T-cell (primary cell): ENCODE data around the gene AGBL5. TPM values are rescaled to one million over a fixed set of nuclear protein-coding genes. Genes with fewer than 3 reads are reported as not detected.

Source experiments
- ATAC-seq, 4 experiments: fragments of 200-7000 bp in 3 of 4; fragments of 150-1000 bp in 1 of 4; cut with Tn5 transposase; replicated peaks in 1 of 4; 1 replicate in 3 of 4; 2 replicates in 1 of 4; pipeline ENCODE4 v1.10.0; 2021; ENCODE audit warnings: moderate library complexity in 3 of 4, mild to moderate bottlenecking in 2 of 4, moderate number of reproducible peaks in 1 of 4
- CTCF ChIA-PET, 2 donors: fragments of 300-600 bp; sonication (Branson Sonifier 250); formaldehyde crosslinking; loops; one replicate each; lab custom pipeline; 2022; ENCODE audit warnings: antibody characterized with exemption in 2 of 2; lab: Charles Lee
- POLR2A ChIA-PET, 2 donors: fragments of 300-600 bp; sonication (Branson Sonifier 250); formaldehyde crosslinking; loops; one replicate each; lab custom pipeline; 2022; ENCODE audit warnings: antibody characterized with exemption in 2 of 2; lab: Charles Lee
- DNase-seq, 35 experiments: peaks; one replicate each; pipeline versions ENCODE4 v3.0.0 to v3.0.0-alpha.2; 2013 to 2023
- H3K27ac ChIP-seq: one replicate; pipeline ENCODE4 v1.5.1; 2013; ENCODE audit warnings: low read length
- H3K27me3 ChIP-seq, 2 experiments: replicated peaks in 1 of 2; 1 replicate in 1 of 2; 2 replicates in 1 of 2; pipeline versions ENCODE4 v1.6.1 to v1.7.0; 2013; ENCODE audit warnings: low read length in 1 of 2, mixed read lengths in 1 of 2; ENCODE audit not compliant: control insufficient read depth in 2 of 2, insufficient read depth in 2 of 2; ENCODE audit errors: extremely low read depth in 1 of 2
- H3K36me3 ChIP-seq, 2 donors: 1 replicate in 1 of 2; 2 replicates in 1 of 2; pipeline versions ENCODE4 v1.6.1 to v1.7.0; 2013; ENCODE audit warnings: low read length in 1 of 2; ENCODE audit not compliant: control insufficient read depth in 2 of 2, insufficient read depth in 1 of 2; ENCODE audit errors: extremely low read depth in 1 of 2
- H3K4me1 ChIP-seq, 2 experiments: 1 replicate in 1 of 2; 2 replicates in 1 of 2; pipeline versions ENCODE4 v1.6.1 to v1.7.0; 2013; ENCODE audit warnings: low read length in 2 of 2, mixed read lengths in 1 of 2; ENCODE audit not compliant: insufficient read depth in 2 of 2, control insufficient read depth in 1 of 2; ENCODE audit errors: extremely low read depth in 1 of 2
- H3K4me3 ChIP-seq, 2 donors: 1 replicate in 1 of 2; 2 replicates in 1 of 2; pipeline versions ENCODE4 v1.5.1 to v1.7.0; 2013; ENCODE audit warnings: mild to moderate bottlenecking in 2 of 2, low read length in 1 of 2, moderate library complexity in 1 of 2; ENCODE audit not compliant: control insufficient read depth in 1 of 2; ENCODE audit errors: extremely low read depth in 1 of 2
- H3K9me3 ChIP-seq: 2 replicates; pipeline ENCODE4 v1.7.0; 2013
- H3K27ac Mint-ChIP-seq, 2 donors: one replicate each; pipeline ENCODE4 v1.8.0; 2020 to 2021; ENCODE audit warnings: mild to moderate bottlenecking in 2 of 2, mixed read lengths in 2 of 2
- H3K27me3 Mint-ChIP-seq, 2 donors: one replicate each; pipeline ENCODE4 v1.8.0; 2021 to 2022; ENCODE audit warnings: mixed read lengths in 2 of 2
- H3K36me3 Mint-ChIP-seq: one replicate; pipeline ENCODE4 v1.8.0; 2021; ENCODE audit warnings: mixed read lengths
- H3K4me1 Mint-ChIP-seq, 3 donors: one replicate each; pipeline ENCODE4 v1.8.0; 2020 to 2022; ENCODE audit warnings: mixed read lengths in 3 of 3, mild to moderate bottlenecking in 1 of 3
- H3K4me3 Mint-ChIP-seq, 3 donors: one replicate each; pipeline ENCODE4 v1.8.0; 2020 to 2022; ENCODE audit warnings: mild to moderate bottlenecking in 3 of 3, mixed read lengths in 3 of 3, moderate library complexity in 3 of 3
- H3K9me3 Mint-ChIP-seq, 3 donors: one replicate each; pipeline ENCODE4 v1.8.0; 2020 to 2022; ENCODE audit warnings: mixed read lengths in 3 of 3
- WGBS: methylation state at CpG from one replicate; pipeline ENCODE4 v1.1.5; 2013; ENCODE audit warnings: missing lambda C conversion rate; ENCODE audit not compliant: insufficient coverage; 5-methylcytosine and 5-hydroxymethylcytosine counted together
- total RNA-seq, 35 experiments: library from RNA in 6 of 35; stranded (reverse) in 6 of 35; fragments of 120-200 nt in 1 of 35; gene quantifications; one replicate each; pipeline versions ENCODE4 v1.2.1 to v1.2.4 and lab custom pipeline; 2013 to 2026

The AGBL5 gene
- total RNA-seq, 5 donors from 2014 or later (not counting 1 experiment from before 2014, with no cell fraction given): 9.5 to 13.3 (median 11.2) TPM

- Histone ChIP-seq H3K36me3 (peaks cover 9 to 26% of the 10 kb centered on the region in 2 donors), H3K4me1 (peaks cover 22 to 62% of the 10 kb centered on the region in 2 experiments), H3K27ac (peak within 1 kb of the TSS; percentile 78), H3K9me3 (no peaks in the 10 kb centered on the region), H3K4me3 (peak within 1 kb of the TSS; percentile 91 to 93), H3K27me3 (no peaks in the 10 kb centered on the region)
- peak within 1 kb of the TSS; percentile 89 to 96 (median 96) for H3K4me3 Mint-ChIP-seq
- WGBS: under 1% methylated on average over 86 of the region's 86 CpGs
- H3K27me3 Mint-ChIP-seq: no peaks in the 10 kb centered on the region
- peak; percentile 76 to 93 (median 83) for DNase-seq
- peak within 1 kb of the TSS; percentile 96 for H3K27ac Mint-ChIP-seq
- H3K36me3 Mint-ChIP-seq: peaks cover 14% of the 10 kb centered on the region
- ATAC-seq: peak; percentile 91 to 96 (median 94)
- H3K4me1 Mint-ChIP-seq: peaks cover 68 to 80% (median 76%) of the 10 kb centered on the region in 3 donors
- POLR2A ChIA-PET: interaction anchor here (0.6 to 1.1 kb wide), 5 partner anchors 19 to 1795 kb away, joined by 3 to 12 read pairs (median 4); partner anchors contain the start of gene AGBL5 (in 1 of the 2)
- H3K9me3 Mint-ChIP-seq: no peaks in the 10 kb centered on the region
- CTCF ChIA-PET: interaction anchor here in 1 of 2 donors (0.9 to 1.8 kb wide), 3 partner anchors 10 to 20 kb away, joined by 3 to 9 read pairs (median 8); partner anchors contain the start of genes AGBL5 and KHK
Observed at GRCh38 chr2:27071277-27071989, 20.0 kb downstream of the AGBL5 start, which contains the start of gene OST4. Gene OST4, minus strand, starts transcription at chr2:27071654.

DNA sequence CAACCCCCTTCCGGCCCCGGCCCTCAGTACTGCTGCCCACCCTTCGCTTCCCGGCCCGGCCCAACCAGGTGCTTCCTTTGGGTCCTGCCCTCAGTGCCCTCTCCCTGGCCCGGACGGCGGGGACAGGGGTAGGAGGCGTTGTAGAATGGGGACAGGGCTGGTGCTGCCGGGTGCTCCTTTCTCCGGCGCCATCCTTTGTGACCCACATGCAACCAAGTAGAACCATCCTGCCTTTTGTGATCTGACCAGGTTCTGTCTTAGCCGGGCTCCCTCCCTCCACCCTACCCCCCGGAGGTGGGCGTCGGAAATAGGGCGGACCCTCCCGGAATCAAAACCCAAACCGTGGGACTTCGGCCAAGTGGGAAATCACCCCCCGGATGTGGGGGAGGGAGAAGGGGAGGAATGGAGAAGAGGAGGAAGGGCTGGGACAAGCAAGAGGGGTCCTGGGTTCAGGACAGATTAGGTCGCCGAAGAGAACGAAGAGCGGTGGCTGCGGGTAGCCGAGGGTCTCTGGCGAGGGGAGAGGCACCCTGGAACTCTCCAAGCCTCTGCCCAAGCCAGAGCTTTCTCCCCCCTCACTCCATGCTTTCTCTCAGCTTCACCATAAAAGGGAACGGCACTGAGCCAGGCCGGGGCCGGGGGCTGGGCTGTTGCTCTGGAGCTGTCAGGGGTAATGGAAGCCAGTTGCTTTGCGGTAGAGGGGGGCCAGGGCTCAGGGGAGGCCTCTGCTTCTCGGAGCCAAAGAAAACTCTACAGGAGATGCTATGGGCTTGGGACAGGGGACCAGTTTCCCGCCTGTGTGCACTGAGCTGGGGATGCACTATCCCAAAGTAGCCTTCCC, 20.7 kb downstream of the AGBL5 start:
- Histone ChIP-seq H3K9me3 (no peaks in the 10 kb centered on the region), H3K4me1 (peaks cover 22 to 62% of the 10 kb centered on the region in 2 experiments), H3K36me3 (peaks cover 9 to 26% of the 10 kb centered on the region in 2 donors), H3K4me3 (peak overlapping the region; percentile 57 to 91), H3K27ac (peak overlapping the region; percentile 59), H3K27me3 (no peaks in the 10 kb centered on the region)
- H3K4me1 Mint-ChIP-seq: peaks cover 67 to 82% (median 75%) of the 10 kb centered on the region in 3 donors
- ChIA-PET CTCF (interaction anchor here in 1 of 2 donors (1.2 to 1.8 kb wide), 2 partner anchors 9 to 22 kb away, joined by 3 to 9 read pairs; no protein-coding TSS in a partner anchor), POLR2A (interaction anchor here in 1 of 2 donors (0.7 to 1.1 kb wide), 2 partner anchors 21 to 38 kb away, joined by 3 to 12 read pairs; partner anchors contain the start of gene AGBL5)
- peaks cover 13% of the 10 kb centered on the region for H3K36me3 Mint-ChIP-seq
- peak overlapping the region; percentile 91 for H3K27ac Mint-ChIP-seq
- peak in 3 of 4 experiments; percentile 16 to 29 (median 29) for ATAC-seq
- H3K9me3 Mint-ChIP-seq: no peaks in the 10 kb centered on the region
- no peaks in the 10 kb centered on the region for H3K27me3 Mint-ChIP-seq
- peak overlapping the region; percentile 73 to 89 (median 75) for H3K4me3 Mint-ChIP-seq
- peak in 5 of 35 experiments; percentile 15 to 51 (median 21) for DNase-seq
- WGBS: 17% methylated on average over 8 of the region's 34 CpGs

DNA sequence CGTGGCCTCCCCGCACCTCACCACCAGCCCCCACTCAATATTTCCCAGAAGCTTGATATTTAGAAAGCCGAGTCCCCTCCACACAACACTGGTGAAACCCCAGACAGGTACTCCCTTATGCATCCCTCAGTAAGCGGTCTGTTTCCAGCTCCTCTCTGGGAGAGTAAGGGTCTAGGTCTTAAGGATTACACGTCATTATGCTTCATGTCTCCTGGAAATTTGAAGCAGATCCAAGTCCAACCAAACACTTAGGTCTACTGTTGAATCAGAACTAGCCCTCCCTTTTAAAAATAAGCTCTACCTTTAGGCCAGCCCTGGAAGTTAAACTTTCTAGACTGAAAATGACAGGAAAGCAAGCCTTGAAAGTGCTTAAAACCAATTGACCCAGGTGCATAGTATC, 21.5 kb downstream of the AGBL5 start:
- ChIA-PET POLR2A (interaction anchor here in 1 of 2 donors (1.1 kb wide), 1 partner anchor 17 kb away, joined by 3 read pairs; no protein-coding TSS in a partner anchor), CTCF (interaction anchor here in 1 of 2 donors (1.2 to 1.8 kb wide), 2 partner anchors 8 to 22 kb away, joined by 3 to 9 read pairs; no protein-coding TSS in a partner anchor)
- Histone ChIP-seq H3K27me3 (no peaks in the 10 kb centered on the region), H3K36me3 (peaks cover 9 to 26% of the 10 kb centered on the region in 2 donors), H3K9me3 (no peaks in the 10 kb centered on the region), H3K4me3 (no peak overlapping the region), H3K4me1 (peaks cover 22 to 62% of the 10 kb centered on the region in 2 experiments), H3K27ac (peak overlapping the region; percentile 59)
- Mint-ChIP-seq H3K9me3 (no peaks in the 10 kb centered on the region), H3K4me3 (peak overlapping the region; percentile 73 to 89 (median 75)), H3K27ac (peak overlapping the region; percentile 91), H3K36me3 (peaks cover 13% of the 10 kb centered on the region), H3K27me3 (no peaks in the 10 kb centered on the region), H3K4me1 (peaks cover 67 to 79% (median 68%) of the 10 kb centered on the region in 3 donors)
- ATAC-seq (no peak), DNase-seq (no peak)
- WGBS: 33% methylated on average over 1 of the region's 5 CpGs

GRCh38 chr2:27073782-27074181, 22.3 kb downstream of the AGBL5 start:
- no peaks in the 10 kb centered on the region for H3K27me3 Mint-ChIP-seq
- CTCF ChIA-PET: no interaction called here
- H3K9me3 Mint-ChIP-seq: no peaks in the 10 kb centered on the region
- POLR2A ChIA-PET: interaction anchor here in 1 of 2 donors (0.6 to 1.2 kb wide), 3 partner anchors 8 to 23 kb away, joined by 3 to 5 read pairs (median 4); no protein-coding TSS in a partner anchor
- peak overlapping the region; percentile 68 to 87 for H3K27ac Mint-ChIP-seq
- Histone ChIP-seq H3K36me3 (peaks cover 5 to 18% of the 10 kb centered on the region in 2 donors), H3K9me3 (no peaks in the 10 kb centered on the region), H3K27ac (peak overlapping the region; percentile 8), H3K4me3 (no peak overlapping the region), H3K4me1 (peaks cover 22 to 57% of the 10 kb centered on the region in 2 experiments), H3K27me3 (no peaks in the 10 kb centered on the region)
- DNase-seq (no peak), ATAC-seq (no peak)
- peaks cover 11% of the 10 kb centered on the region for H3K36me3 Mint-ChIP-seq
- WGBS: 86% methylated on average over 2 of the region's 2 CpGs
- peak overlapping the region in 2 of 3 donors; percentile 32 to 47 for H3K4me3 Mint-ChIP-seq
- peaks cover 59 to 70% (median 60%) of the 10 kb centered on the region in 3 donors for H3K4me1 Mint-ChIP-seq

GRCh38 chr2:27074738-27075565, 23.5 kb downstream of the AGBL5 start:
- ATAC-seq (no peak), DNase-seq (peak in 30 of 35 experiments; percentile 29 to 78 (median 54))
- no peaks in the 10 kb centered on the region for H3K9me3 Mint-ChIP-seq
- peaks cover 47 to 61% (median 48%) of the 10 kb centered on the region in 3 donors for H3K4me1 Mint-ChIP-seq
- 30% methylated on average over 3 of the region's 4 CpGs for WGBS
- Histone ChIP-seq H3K27me3 (no peaks in the 10 kb centered on the region), H3K4me1 (peaks cover 19 to 46% of the 10 kb centered on the region in 2 experiments), H3K36me3 (peaks cover 0 to 7% of the 10 kb centered on the region in 2 donors), H3K9me3 (no peaks in the 10 kb centered on the region), H3K27ac (peak overlapping the region; percentile 26), H3K4me3 (no peak overlapping the region)
- H3K27me3 Mint-ChIP-seq: no peaks in the 10 kb centered on the region
- H3K36me3 Mint-ChIP-seq: peaks cover under 1% of the 10 kb centered on the region
- ChIA-PET POLR2A (interaction anchor here (0.7 to 1.2 kb wide), 2 partner anchors 24 to 1964 kb away, joined by 3 to 4 read pairs; no protein-coding TSS in a partner anchor), CTCF (no interaction called here)
- peak overlapping the region in 1 of 3 donors; percentile 55 for H3K4me3 Mint-ChIP-seq
- H3K27ac Mint-ChIP-seq: peak overlapping the region; percentile 84 to 89
